Testis (tissue), 5 donors: ENCODE measurements around the gene FANCG. TPM values are rescaled to one million over a fixed set of nuclear protein-coding genes. Genes with fewer than 3 reads are reported as not detected.
A peak's percentile ranks its signal among the peaks of the same experiment; 100 is the strongest.

Source experiments
- DNase-seq: peaks from one replicate; pipeline ENCODE4 v3.0.0-alpha.2; 2019
- H3K27ac ChIP-seq, 2 donors: fragments of 200-600 bp; sonication (generic); one replicate each; pipeline ENCODE4 v1.5.1; 2019
- H3K27me3 ChIP-seq: fragments of 200-600 bp; sonication (generic); one replicate; pipeline ENCODE4 v1.5.1; 2019
- H3K36me3 ChIP-seq: fragments of 200-600 bp; sonication (generic); one replicate; pipeline ENCODE4 v1.5.1; 2017; ENCODE audit warnings: low read depth; ENCODE audit errors: missing control alignments
- H3K4me1 ChIP-seq: fragments of 200-600 bp; sonication (generic); one replicate; pipeline ENCODE4 v1.5.1; 2019
- H3K4me3 ChIP-seq, 2 donors: fragments of 200-600 bp; sonication (generic); one replicate each; pipeline ENCODE4 v1.5.1; 2017 to 2019
- H3K9me3 ChIP-seq: fragments of 200-600 bp; sonication (generic); one replicate; pipeline ENCODE4 v1.5.1; 2017
- POLR2A ChIP-seq: fragments of 450-650 bp; IDR thresholded peaks from one replicate; pipeline ENCODE4 v1.6.1; 2017; ENCODE audit warnings: antibody characterized with exemption, mild to moderate bottlenecking, moderate library complexity
- WGBS, 2 donors: methylation state at CpG; one replicate each; pipeline ENCODE4 v1.1.5; 2018; 5-methylcytosine and 5-hydroxymethylcytosine counted together
- intact Hi-C: fragments of 100-400 bp; cut with DNase I; formaldehyde crosslinking; loops from one replicate; pipeline ENCODE4 v1.15.1; 2023; ENCODE audit warnings: low total_unique reads
- long read RNA-seq, 2 donors: transcript quantifications; one replicate each; lab custom pipeline, GENCODE V29; 2026
- polyA plus RNA-seq: library from polyadenylated mRNA; stranded (reverse); fragments of 350-450 nt; fragmentation: Illumina TruSeq; extraction: RNeasy Lipid Tissue Mini Kit (QIAGEN cat#74804); gene quantifications from one replicate; pipeline ENCODE4 v1.2.3, GENCODE V29; 2014; ENCODE audit warnings: low read depth, low replicate concordance; ENCODE audit not compliant: insufficient read depth
- total RNA-seq, 2 donors: library from RNA; depleted of rRNA; stranded (reverse); fragments of >200 nt; gene quantifications; one replicate each; pipeline ENCODE4 v1.2.3, GENCODE V29; 2016
- TF ChIP-seq, protein P1 (sequence below), 3 experiments: fragments of 450-650 bp in 2 of 3; fragments of 200-600 bp in 1 of 3; sonication (generic) in 1 of 3; IDR thresholded peaks; one replicate each; pipeline ENCODE4 v1.5.1; 2016 to 2019; ENCODE audit warnings: antibody characterized with exemption in 3 of 3, mild to moderate bottlenecking in 2 of 3, moderate library complexity in 1 of 3

FANCG gene
- total RNA-seq (10 to 100 TPM; 32.3 to 57.2 TPM), polyA plus RNA-seq (25.5 TPM)
- long read RNA-seq, donor 1, partial matches to known transcripts = 0 of 3 reads
- long read RNA-seq, donor 1, other reads (novel, unspliced or antisense) = 0 of 3 reads
- long read RNA-seq, donor 2 = 0 reads

DNA sequence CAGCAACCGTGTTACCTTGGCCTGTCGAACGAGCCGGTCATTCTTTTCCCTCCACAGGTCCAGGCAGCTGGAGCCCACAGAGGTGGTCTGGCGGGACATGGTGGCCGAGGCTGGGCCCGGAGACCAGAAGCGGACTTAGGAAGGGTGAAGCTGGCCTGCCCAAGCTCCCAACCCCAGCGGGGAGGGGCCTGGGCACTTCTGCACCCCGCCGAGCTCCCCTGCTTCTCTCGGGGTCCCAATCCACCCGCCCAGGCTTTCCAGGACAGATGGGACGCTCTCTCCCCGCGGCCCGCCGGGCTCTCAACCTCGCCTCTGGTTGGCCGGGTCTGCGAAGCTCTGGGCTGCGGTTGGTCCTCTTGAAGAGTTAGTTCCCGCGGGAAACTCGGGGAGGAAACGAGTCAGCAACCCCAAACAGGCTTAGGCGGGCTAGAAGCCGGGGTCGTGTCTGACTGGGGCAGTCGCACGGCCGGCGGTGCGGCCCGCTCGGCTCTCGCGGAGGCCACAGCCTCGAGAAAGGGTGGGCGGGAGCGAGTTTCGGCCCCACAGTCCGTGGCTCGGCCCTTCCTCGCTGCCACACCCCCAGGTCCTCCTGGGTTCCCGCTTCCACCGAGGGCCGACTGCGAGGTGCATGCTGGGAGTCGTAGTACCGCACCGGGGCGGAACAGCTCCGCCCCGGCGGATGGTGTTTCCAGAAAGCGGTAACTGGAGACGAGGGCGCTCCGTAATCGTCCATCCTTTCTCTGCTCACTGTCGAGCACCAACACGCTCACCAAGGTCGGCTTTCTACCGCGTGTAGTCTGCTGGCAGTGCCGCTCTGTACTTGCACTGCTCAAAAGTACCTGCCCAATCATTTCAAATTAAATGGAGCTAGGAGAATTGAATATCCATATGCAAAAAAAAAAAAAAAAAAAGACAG lies at the start of gene FANCG:
TSS of gene FANCG (minus strand) at position 517 of the 916 bp plus-strand sequence. CDS start at position 99, 418 bp downstream.
- intact Hi-C loops = no loop called here
- WGBS, 2 donors = 0% methylated on average over 26 to 67 of the region's 67 CpGs

DNA sequence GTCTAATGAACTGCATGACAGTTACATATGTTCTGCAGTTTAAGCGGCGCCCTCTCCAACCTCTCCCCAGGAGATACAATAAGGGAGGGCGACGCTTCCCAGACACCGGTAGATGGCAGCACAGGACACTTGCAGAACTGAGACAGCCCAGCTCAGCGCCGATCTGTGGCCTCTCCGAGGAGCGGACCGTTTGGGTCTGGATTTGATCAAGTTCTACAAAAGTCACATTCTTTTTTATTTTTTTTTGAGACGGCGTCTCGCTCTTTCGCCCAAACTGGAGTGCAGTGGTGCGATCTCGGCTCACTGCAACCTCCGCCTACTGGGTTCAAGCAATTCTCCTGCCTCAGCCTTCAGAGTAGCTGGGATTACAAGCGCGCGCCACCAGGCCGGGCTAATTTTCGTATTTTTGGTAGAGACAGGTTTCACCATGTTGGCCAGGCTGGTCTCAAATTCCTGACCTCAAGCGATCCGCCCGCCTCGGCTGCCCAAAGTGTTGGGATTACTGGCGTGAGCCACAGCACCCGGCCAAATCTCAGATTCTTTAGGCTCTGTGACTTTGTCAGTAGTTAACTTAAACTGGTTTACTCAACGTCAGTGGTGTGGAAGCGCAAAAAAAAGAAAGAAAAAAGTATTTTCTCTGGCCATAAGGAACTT lies 37.3 kb upstream of the FANCG start:
- TF ChIP-seq, protein P1, sequence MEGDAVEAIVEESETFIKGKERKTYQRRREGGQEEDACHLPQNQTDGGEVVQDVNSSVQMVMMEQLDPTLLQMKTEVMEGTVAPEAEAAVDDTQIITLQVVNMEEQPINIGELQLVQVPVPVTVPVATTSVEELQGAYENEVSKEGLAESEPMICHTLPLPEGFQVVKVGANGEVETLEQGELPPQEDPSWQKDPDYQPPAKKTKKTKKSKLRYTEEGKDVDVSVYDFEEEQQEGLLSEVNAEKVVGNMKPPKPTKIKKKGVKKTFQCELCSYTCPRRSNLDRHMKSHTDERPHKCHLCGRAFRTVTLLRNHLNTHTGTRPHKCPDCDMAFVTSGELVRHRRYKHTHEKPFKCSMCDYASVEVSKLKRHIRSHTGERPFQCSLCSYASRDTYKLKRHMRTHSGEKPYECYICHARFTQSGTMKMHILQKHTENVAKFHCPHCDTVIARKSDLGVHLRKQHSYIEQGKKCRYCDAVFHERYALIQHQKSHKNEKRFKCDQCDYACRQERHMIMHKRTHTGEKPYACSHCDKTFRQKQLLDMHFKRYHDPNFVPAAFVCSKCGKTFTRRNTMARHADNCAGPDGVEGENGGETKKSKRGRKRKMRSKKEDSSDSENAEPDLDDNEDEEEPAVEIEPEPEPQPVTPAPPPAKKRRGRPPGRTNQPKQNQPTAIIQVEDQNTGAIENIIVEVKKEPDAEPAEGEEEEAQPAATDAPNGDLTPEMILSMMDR (IDR thresholded peaks at IDR 0.05) = peak; percentile 79 to 89 (median 82)
- no peak for TF ChIP-seq POLR2A
- 13 to 16% methylated on average over 30 of the region's 30 CpGs for WGBS, 2 donors
- H3K27me3 ChIP-seq = no peaks in the 10 kb centered on the region
- no peaks in the 10 kb centered on the region for H3K9me3 ChIP-seq
- H3K4me3 ChIP-seq = peak overlapping the region; percentile 50 to 65
- intact Hi-C loops = loop anchor here (10.0 kb wide), 2 partner anchors 358 to 438 kb away; no protein-coding TSS in a partner anchor
- peak overlapping the region; percentile 69 to 94 for H3K27ac ChIP-seq
- DNase-seq = peak; percentile 97
- no peaks in the 10 kb centered on the region for H3K36me3 ChIP-seq
- H3K4me1 ChIP-seq = peaks cover 29% of the 10 kb centered on the region

More for the DNA sequence above, at the start of gene FANCG:
- Histone ChIP-seq H3K9me3 (no peaks in the 10 kb centered on the region), H3K27ac (peak within 1 kb of the TSS; percentile 83 to 85), H3K27me3 (no peaks in the 10 kb centered on the region), H3K4me1 (peaks cover 5% of the 10 kb centered on the region), H3K4me3 (peak within 1 kb of the TSS; percentile 71 to 75), H3K36me3 (no peaks in the 10 kb centered on the region)
- DNase-seq = peak; percentile 94
- TF ChIP-seq, protein P1 (IDR thresholded peaks at IDR 0.05) = no peak
- peak; percentile 2 for TF ChIP-seq POLR2A

DNA sequence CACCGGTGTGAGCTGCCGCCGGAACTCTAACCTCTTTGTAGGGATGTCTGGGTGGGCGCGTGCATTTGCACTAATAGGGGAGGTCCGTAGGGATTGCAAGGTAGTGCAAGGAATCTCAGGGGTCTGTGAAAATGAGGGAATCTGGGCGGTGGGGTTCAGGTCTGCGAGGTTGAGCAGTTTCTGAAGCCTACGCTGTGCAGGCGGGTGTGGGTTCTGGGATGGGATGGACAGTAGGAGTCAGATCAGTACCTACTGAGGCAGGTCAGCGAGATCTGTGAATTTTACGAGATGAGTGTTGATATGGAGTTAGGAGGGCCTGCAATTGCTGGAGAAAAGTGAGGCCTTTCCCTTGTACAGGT lies 36.8 kb upstream of the FANCG start:
- no peaks in the 10 kb centered on the region for H3K9me3 ChIP-seq
- no peaks in the 10 kb centered on the region for H3K27me3 ChIP-seq
- no peak for DNase-seq
- peak overlapping the region; percentile 50 to 65 for H3K4me3 ChIP-seq
- intact Hi-C loops = loop anchor here (10.0 kb wide), 2 partner anchors 358 to 438 kb away; no protein-coding TSS in a partner anchor
- TF ChIP-seq, protein P1 (IDR thresholded peaks at IDR 0.05) = no peak
- no peak for TF ChIP-seq POLR2A
- peak overlapping the region; percentile 69 to 94 for H3K27ac ChIP-seq
- peaks cover 33% of the 10 kb centered on the region for H3K4me1 ChIP-seq
- H3K36me3 ChIP-seq = no peaks in the 10 kb centered on the region
- 0% methylated on average over 12 of the region's 12 CpGs for WGBS, 2 donors

DNA sequence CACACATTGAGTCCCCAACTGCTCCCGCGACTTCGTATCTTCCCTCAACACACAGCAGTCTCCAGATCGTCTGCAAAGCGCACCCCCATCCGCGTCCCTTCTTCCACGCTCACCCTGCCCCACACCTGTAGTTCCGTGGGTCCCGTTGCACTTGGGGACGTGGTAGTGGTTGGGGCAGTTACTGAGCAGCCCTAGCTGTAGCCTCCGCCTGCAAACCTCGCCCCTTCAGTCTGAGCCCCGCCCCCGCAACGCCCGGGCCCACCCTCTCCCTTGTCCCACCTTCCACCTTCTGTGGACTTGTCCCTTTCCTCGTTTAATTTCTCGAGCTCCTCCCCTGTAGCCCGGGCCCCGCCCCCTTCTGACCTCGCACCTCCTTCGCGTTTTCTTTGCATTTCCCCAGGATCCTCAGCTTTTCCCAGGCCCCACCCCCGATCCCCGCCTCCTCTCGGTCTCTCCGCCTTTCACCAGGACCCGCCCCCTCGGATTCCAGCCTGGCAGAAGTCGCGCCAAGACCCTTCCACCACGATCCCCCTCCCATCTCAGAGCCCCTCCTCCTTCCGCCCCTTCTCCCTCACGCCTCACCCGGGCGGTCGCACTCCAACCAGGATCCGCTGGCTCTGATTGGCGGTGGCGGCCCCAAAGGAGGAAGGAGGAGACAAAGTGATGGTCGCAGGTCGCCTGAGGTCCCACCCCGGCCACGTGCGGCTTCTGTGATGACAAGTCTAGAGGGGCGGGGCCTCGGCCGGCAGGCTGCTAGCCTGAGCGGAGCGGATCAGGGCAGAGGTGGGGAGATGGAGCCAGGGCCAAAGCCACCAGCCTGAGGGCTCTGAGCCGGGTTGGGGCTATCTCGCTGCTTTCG lies 36.2 kb upstream of the FANCG start, which contains the start of gene ATOSB:
TSS of gene ATOSB (minus strand) at position 183 of the 859 bp plus-strand sequence. CDS start 7,588 bp downstream, outside the sequence.
- Histone ChIP-seq H3K27ac (peak within 1 kb of the TSS; percentile 69 to 94), H3K27me3 (no peaks in the 10 kb centered on the region), H3K4me1 (peaks cover 35% of the 10 kb centered on the region), H3K36me3 (no peaks in the 10 kb centered on the region), H3K9me3 (no peaks in the 10 kb centered on the region), H3K4me3 (peak within 1 kb of the TSS; percentile 50 to 65)
- intact Hi-C loops = loop anchor here (10.0 kb wide), 2 partner anchors 359 to 439 kb away; no protein-coding TSS in a partner anchor
- peak; percentile 96 for DNase-seq
- TF ChIP-seq, protein P1 (IDR thresholded peaks at IDR 0.05) = no peak
- no peak for TF ChIP-seq POLR2A
- WGBS, 2 donors = 0 to 1% methylated on average over 51 to 54 of the region's 54 CpGs
